ENCODE results near the gene CTTN. TPM values are rescaled to one million over a fixed set of nuclear protein-coding genes. Genes with fewer than 3 reads are reported as not detected.

The CTTN gene
- total RNA-seq, 1 donor from 2014 or later = 1.1 TPM

DNA sequence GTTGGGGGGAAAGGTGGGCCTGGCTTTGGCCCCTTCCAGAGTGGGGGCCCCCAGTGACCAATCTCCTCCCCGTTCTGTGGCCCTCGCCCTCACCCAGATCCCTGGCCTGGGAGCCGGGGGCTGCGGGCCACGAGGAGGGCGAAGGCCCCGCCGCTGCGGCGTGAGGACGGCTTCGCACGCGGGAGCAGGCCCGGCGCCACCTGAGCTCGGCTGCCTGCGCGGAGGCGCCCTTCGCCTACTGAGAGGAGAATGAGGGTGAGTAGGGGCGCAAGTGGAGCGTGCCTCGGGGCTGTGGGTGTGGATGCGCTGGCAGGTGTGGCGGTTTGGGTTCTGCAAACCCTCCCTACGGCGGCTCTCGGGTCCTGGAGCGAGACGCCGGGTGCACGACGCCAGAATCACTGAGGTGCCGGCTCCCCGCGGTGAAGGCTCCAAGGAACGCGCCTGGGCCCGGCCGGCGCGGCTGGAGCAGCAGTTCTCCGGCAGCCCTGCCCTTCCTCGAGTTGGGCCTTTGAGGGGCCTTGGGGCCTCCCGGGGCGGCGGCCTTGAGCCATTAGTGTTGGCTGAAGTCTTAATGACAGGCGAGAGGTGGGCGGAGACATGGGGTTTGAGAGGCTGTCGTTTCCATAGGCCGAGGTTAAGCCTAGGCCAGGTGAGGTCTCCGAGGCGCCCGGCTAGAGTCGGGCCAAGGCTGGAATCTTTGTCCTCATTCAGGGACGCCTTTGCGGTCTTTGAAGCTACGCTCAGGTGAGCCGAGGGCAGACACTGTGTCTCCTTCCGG, 65.3 kb downstream of the CTTN start:
- TF ChIP-seq, protein P1, sequence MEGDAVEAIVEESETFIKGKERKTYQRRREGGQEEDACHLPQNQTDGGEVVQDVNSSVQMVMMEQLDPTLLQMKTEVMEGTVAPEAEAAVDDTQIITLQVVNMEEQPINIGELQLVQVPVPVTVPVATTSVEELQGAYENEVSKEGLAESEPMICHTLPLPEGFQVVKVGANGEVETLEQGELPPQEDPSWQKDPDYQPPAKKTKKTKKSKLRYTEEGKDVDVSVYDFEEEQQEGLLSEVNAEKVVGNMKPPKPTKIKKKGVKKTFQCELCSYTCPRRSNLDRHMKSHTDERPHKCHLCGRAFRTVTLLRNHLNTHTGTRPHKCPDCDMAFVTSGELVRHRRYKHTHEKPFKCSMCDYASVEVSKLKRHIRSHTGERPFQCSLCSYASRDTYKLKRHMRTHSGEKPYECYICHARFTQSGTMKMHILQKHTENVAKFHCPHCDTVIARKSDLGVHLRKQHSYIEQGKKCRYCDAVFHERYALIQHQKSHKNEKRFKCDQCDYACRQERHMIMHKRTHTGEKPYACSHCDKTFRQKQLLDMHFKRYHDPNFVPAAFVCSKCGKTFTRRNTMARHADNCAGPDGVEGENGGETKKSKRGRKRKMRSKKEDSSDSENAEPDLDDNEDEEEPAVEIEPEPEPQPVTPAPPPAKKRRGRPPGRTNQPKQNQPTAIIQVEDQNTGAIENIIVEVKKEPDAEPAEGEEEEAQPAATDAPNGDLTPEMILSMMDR (IDR thresholded peaks at IDR 0.05) = no peak
- no peak for DNase-seq
- Mint-ChIP-seq H3K4me3 (no peak overlapping the region), H3K36me3 (ENCODE audit: low read depth) (no peaks in the 10 kb centered on the region), H3K27ac (no peak overlapping the region), H3K4me1 (peaks cover 3% of the 10 kb centered on the region), H3K27me3 (peaks cover 33% of the 10 kb centered on the region), H3K9me3 (no peaks in the 10 kb centered on the region)
- CTCF ChIA-PET = no interaction called here
- ATAC-seq (ENCODE audit: low read depth) = no peak
- intact Hi-C loops (cut with micrococcal nuclease) = no loop called here
- POLR2A ChIA-PET = no interaction called here

DNA sequence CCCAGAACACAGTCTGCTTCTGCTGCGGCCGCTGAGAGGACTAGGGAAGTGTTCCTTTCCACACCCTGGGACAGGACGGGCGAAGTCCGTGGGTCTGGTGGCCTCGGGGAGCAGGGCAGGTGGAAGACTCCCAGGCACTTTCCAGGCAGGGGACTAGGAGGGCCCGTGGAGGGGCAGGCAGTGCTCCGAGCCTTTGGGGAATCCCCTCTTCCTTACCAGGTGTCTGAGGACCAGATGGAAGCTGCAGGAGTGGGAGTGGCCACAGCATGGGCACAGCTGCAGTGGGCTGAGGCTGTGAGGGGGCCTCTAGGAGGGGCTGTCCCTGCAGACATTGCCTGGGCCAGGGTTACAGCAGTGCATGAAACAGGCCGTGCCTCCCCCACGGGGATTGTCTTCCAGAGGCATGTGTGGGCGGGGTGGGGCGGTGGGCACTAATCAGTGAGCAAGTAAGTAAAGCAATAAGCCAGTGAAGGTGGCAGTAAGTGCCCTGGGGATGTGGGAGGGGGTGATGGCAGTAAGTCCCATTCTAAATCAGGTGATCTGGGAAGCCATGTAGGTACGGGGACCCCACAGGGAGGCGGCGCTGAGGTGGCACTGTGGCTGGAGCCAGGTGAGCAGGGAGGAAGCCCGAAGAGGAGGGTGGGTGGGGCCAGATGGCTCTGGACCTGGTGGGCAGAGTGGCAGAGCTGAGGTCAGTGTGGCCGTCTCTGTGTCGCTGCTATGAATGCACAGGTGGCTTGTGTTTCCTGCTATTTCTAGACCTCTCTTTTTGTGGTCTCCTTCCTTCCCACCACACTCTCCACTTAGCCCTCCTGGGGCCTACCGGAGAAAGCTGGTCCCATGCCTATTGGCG, 66.4 kb downstream of the CTTN start:
- no peak for DNase-seq
- POLR2A ChIA-PET = no interaction called here
- H3K9me3 Mint-ChIP-seq = no peaks in the 10 kb centered on the region
- H3K4me1 Mint-ChIP-seq = peaks cover 6% of the 10 kb centered on the region
- H3K4me3 Mint-ChIP-seq = no peak overlapping the region
- TF ChIP-seq, protein P1 (IDR thresholded peaks at IDR 0.05) = no peak
- intact Hi-C loops (cut with micrococcal nuclease) = no loop called here
- ATAC-seq (ENCODE audit: low read depth) = no peak
- CTCF ChIA-PET = no interaction called here
- no peak overlapping the region for H3K27ac Mint-ChIP-seq
- no peaks in the 10 kb centered on the region for H3K36me3 Mint-ChIP-seq (ENCODE audit: low read depth)
- peaks cover 29% of the 10 kb centered on the region for H3K27me3 Mint-ChIP-seq

DNA sequence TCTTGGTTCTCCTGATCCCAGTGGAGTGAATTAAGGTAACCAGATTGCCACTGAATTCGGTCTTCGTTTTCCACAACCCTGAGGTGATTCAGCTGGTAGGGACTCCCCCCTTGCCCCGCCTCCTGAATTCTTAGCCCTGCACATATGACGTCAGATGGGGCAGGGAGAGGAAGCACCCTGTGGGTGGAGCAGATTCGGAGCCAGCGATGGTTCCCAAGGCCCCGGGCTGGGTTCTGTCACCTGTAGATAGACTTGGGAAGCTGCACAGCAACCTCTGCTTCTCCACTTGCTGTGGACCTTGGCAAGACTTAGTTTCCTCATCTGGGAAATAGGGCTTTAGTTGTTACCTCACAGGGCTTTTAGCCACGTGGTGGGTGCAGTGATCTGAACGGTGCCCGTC, 67.8 kb downstream of the CTTN start:
- intact Hi-C loops (cut with micrococcal nuclease) = no loop called here
- no peak for ATAC-seq (ENCODE audit: low read depth)
- no peaks in the 10 kb centered on the region for H3K36me3 Mint-ChIP-seq (ENCODE audit: low read depth)

DNA sequence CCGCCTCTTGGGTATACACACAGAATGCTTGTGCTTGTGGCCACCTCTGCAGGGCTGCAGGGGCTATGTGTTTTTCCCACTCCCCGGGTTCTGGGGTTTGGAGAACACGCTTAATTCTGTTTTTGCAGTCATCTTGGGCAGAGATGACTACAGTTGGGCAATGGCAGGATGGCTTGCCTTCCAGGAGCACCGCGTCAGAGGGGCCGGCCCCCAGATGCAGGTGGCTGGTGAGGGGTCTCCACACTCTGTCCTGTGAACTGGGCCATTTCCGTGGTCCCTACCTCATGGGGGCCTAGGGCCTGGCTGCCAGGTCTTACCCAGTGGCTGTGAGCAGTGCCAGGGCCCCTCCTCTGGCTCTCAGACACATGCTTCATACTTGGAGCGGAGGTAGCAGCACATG, 68.3 kb downstream of the CTTN start:
- Mint-ChIP-seq H3K36me3 (ENCODE audit: low read depth) (no peaks in the 10 kb centered on the region), H3K4me1 (peaks cover 15% of the 10 kb centered on the region), H3K27ac (no peak overlapping the region), H3K4me3 (no peak overlapping the region), H3K9me3 (no peaks in the 10 kb centered on the region), H3K27me3 (peaks cover 17% of the 10 kb centered on the region)
- POLR2A ChIA-PET = no interaction called here
- ATAC-seq (ENCODE audit: low read depth) = no peak
- TF ChIP-seq, protein P1 (IDR thresholded peaks at IDR 0.05) = no peak
- no peak for DNase-seq
- intact Hi-C loops (cut with micrococcal nuclease) = no loop called here
- CTCF ChIA-PET = no interaction called here

More for the DNA sequence above, 67.8 kb downstream of the CTTN start:
- no peak overlapping the region for H3K4me3 Mint-ChIP-seq
- TF ChIP-seq, protein P1 (IDR thresholded peaks at IDR 0.05) = no peak
- no peak overlapping the region for H3K27ac Mint-ChIP-seq
- peaks cover 15% of the 10 kb centered on the region for H3K4me1 Mint-ChIP-seq
- CTCF ChIA-PET = no interaction called here
- H3K27me3 Mint-ChIP-seq = peaks cover 22% of the 10 kb centered on the region
- POLR2A ChIA-PET = no interaction called here
- DNase-seq = no peak
- no peaks in the 10 kb centered on the region for H3K9me3 Mint-ChIP-seq

All from activated B cell treated with CpG ODN at 0.5 μM for 24 hours (primary cell).